ENCODE data around the gene SPATA7. TPM values are rescaled to one million over a fixed set of nuclear protein-coding genes. Genes with fewer than 3 reads are reported as not detected.
"Not testable (repeated sequence)": the region's sequence is repeated elsewhere in the genome, so short reads cannot be mapped to it uniquely, and the experiment has no call there.

The SPATA7 gene
- polyA plus RNA-seq, 2 of the 4 experiments (the other 2 are of a cell fraction), result 4.5 to 11.2 TPM

DNA sequence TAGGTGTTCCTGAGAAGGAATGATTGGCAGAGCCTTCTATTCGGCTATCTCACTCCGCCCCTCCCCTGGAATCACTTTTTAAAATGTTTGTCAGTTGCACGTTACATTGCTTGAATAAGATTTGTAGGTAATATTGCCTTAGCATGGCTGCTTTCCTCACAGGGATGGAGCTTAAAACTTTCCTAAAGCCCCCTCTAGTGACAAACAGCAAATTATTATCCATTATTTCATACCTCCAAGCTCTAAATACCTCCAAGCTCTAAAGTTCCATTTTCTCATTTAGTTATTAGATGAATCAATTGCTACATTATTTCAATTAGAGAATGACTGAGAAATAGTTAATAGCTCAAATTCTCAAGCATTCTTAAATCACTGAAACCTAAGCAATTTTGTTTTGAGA lies 5.1 kb upstream of the SPATA7 start:
- CTCF ChIA-PET, result interaction anchor here (0.7 to 9.1 kb wide), 12 partner anchors 9 to 435 kb away, joined by 3 to 76 read pairs (median 4); no protein-coding TSS in a partner anchor
- Histone ChIP-seq H3K4me3 (no peak overlapping the region), H3K4me2 (no peak overlapping the region), H3K27ac (no peak overlapping the region), H3K4me1 (peaks cover 3% of the 10 kb centered on the region; the same call in 2 of the 3 replicates), H3K9me3 (peaks cover 5% of the 10 kb centered on the region; the same call in 1 of the 3 replicates)
- TF ChIP-seq ZSCAN20 (CRISPR knock-in tag; IDR thresholded peaks at IDR 0.05) (no peak), SMC3 (IDR thresholded peaks at IDR 0.05) (peak; percentile 43), RCOR1 (IDR thresholded peaks at IDR 0.05; ENCODE audit: low read depth, low read length) (no peak), MAZ (IDR thresholded peaks at IDR 0.05; ENCODE audit: borderline replicate concordance, low read depth, low read length) (no peak), TP53 (CRISPR knock-in tag; IDR thresholded peaks at IDR 0.05) (no peak), RARB (CRISPR knock-in tag; IDR thresholded peaks at IDR 0.05) (no peak), RAD21 (conservative IDR thresholded peaks at IDR 0.05 in 1 of 2, IDR thresholded peaks at IDR 0.05 in 1 of 2) (peak; percentile 52; a peak in 4 of 5 replicates)
- TF ChIP-seq, protein P1, sequence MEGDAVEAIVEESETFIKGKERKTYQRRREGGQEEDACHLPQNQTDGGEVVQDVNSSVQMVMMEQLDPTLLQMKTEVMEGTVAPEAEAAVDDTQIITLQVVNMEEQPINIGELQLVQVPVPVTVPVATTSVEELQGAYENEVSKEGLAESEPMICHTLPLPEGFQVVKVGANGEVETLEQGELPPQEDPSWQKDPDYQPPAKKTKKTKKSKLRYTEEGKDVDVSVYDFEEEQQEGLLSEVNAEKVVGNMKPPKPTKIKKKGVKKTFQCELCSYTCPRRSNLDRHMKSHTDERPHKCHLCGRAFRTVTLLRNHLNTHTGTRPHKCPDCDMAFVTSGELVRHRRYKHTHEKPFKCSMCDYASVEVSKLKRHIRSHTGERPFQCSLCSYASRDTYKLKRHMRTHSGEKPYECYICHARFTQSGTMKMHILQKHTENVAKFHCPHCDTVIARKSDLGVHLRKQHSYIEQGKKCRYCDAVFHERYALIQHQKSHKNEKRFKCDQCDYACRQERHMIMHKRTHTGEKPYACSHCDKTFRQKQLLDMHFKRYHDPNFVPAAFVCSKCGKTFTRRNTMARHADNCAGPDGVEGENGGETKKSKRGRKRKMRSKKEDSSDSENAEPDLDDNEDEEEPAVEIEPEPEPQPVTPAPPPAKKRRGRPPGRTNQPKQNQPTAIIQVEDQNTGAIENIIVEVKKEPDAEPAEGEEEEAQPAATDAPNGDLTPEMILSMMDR (IDR thresholded peaks at IDR 0.05), result peak; percentile 47
- TF ChIP-seq, protein P2, sequence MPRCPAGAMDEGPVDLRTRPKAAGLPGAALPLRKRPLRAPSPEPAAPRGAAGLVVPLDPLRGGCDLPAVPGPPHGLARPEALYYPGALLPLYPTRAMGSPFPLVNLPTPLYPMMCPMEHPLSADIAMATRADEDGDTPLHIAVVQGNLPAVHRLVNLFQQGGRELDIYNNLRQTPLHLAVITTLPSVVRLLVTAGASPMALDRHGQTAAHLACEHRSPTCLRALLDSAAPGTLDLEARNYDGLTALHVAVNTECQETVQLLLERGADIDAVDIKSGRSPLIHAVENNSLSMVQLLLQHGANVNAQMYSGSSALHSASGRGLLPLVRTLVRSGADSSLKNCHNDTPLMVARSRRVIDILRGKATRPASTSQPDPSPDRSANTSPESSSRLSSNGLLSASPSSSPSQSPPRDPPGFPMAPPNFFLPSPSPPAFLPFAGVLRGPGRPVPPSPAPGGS (IDR thresholded peaks at IDR 0.05), result no peak
- DNase-seq (ENCODE audit: low read depth in 1 of 2, low spot score in 1 of 2) (peak; percentile 12 to 18), FAIRE-seq (no peak), ATAC-seq (peak in 1 of 2 experiments; percentile 49; a peak in 2 of 6 replicates)
- 10% methylated on average over 3 of the region's 3 CpGs for WGBS (ENCODE audit: missing lambda C conversion rate)
- POLR2A ChIA-PET, result no interaction called here

DNA sequence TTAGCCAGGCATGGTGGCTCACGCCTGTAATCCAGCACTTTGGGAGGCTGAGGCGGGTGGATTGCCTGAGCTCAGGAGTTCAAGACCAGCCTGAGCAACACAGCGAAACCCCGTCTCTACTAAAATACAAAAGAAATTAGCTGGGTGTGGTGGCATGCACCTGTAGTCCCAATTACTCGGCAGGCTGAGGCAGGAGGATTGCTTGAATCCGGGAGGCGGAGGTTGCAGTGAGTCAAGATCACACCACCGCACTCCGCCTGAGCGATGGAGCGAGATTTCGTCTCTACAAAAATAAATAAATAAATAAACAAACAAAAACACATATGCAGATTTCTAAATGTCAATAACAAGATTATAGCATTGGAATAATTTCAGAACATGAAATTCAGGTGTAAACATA lies 3.8 kb upstream of the SPATA7 start:
- WGBS (ENCODE audit: missing lambda C conversion rate), result 83% methylated on average over 12 of the region's 12 CpGs
- CTCF ChIA-PET, result interaction anchor here (1.4 to 9.1 kb wide), 2 partner anchors 192 to 368 kb away, joined by 3 to 76 read pairs; no protein-coding TSS in a partner anchor
- H3K4me3 ChIP-seq; POLR2A ChIA-PET; DNase-seq (ENCODE audit: low read depth in 1 of 2, low spot score in 1 of 2); ATAC-seq; H3K27ac ChIP-seq; H3K9me3 ChIP-seq; FAIRE-seq; H3K4me1 ChIP-seq; H3K4me2 ChIP-seq: not testable (repeated sequence)

DNA sequence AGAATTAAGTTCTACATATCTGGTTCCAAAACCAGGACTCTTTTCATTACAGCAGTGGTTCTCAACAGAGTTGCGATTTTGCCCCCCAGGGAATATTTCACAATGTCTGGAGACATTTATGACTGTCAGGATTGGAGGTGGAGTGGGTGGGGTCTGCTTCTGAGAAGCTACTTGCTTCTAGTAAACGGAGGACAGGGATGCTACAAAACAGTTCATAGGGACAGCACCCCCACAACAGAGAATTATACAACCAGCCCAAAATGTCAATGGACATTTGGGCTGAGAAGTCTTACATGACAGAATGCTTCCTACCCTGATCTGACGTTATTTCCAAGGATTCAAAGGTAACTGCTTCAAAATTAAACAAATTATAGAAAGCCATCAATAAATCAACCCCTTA lies 739 bp upstream of the SPATA7 start:
- no peak for TF ChIP-seq RCOR1 (IDR thresholded peaks at IDR 0.05; ENCODE audit: low read depth, low read length)
- no peak for TF ChIP-seq MYC (IDR thresholded peaks at IDR 0.05; ENCODE audit: borderline replicate concordance, low read length)
- TF ChIP-seq, protein P3, sequence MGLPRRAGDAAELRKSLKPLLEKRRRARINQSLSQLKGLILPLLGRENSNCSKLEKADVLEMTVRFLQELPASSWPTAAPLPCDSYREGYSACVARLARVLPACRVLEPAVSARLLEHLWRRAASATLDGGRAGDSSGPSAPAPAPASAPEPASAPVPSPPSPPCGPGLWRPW (IDR thresholded peaks at IDR 0.05), result no peak
- no peak for TF ChIP-seq HOXB5 (CRISPR knock-in tag; IDR thresholded peaks at IDR 0.05)
- TF ChIP-seq, protein P4, sequence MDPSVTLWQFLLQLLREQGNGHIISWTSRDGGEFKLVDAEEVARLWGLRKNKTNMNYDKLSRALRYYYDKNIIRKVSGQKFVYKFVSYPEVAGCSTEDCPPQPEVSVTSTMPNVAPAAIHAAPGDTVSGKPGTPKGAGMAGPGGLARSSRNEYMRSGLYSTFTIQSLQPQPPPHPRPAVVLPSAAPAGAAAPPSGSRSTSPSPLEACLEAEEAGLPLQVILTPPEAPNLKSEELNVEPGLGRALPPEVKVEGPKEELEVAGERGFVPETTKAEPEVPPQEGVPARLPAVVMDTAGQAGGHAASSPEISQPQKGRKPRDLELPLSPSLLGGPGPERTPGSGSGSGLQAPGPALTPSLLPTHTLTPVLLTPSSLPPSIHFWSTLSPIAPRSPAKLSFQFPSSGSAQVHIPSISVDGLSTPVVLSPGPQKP (IDR thresholded peaks at IDR 0.05; ENCODE audit: low read depth, low read length), result no peak
- TF ChIP-seq KDM1A (IDR thresholded peaks at IDR 0.05; ENCODE audit: low read depth), result no peak

More for the DNA sequence above, 739 bp upstream of the SPATA7 start:
- ATAC-seq, result peak in 1 of 2 experiments; percentile 9; a peak in 1 of 6 replicates
- ChIA-PET POLR2A (no interaction called here), CTCF (interaction anchor here (1.4 to 9.1 kb wide), 2 partner anchors 195 to 371 kb away, joined by 6 to 76 read pairs; no protein-coding TSS in a partner anchor)
- FAIRE-seq, result no peak
- H3K4me3 ChIP-seq, result peak overlapping the region; percentile 79
- H3K9me3 ChIP-seq, result no peaks in the 10 kb centered on the region
- H3K27ac ChIP-seq, result peak overlapping the region; percentile 83 to 86; a peak in 3 of 6 replicates
- peaks cover 22% of the 10 kb centered on the region; the same call in 2 of the 3 replicates for H3K4me1 ChIP-seq
- DNase-seq (ENCODE audit: low read depth in 1 of 2, low spot score in 1 of 2), result no peak
- 3% methylated on average over 3 of the region's 3 CpGs for WGBS (ENCODE audit: missing lambda C conversion rate)
- H3K4me2 ChIP-seq, result peak overlapping the region; percentile 97

Measured in A549 (cell line).